ENCODE measurements around the gene KDM3B.

KDM3B gene

GRCh38 chr5:138371454-138371853 is 19.0 kb downstream of the KDM3B start:
- H3K36me3 ChIP-seq (ENCODE audit: insufficient read depth), result no peaks in the 10 kb centered on the region
- no peaks in the 10 kb centered on the region for H4K20me1 ChIP-seq (ENCODE audit: insufficient read depth)
- peaks cover 35% of the 10 kb centered on the region for H3K4me1 ChIP-seq (ENCODE audit: low read depth, poor library complexity, severe bottlenecking)
- H3K27me3 ChIP-seq (ENCODE audit: insufficient read depth, low read depth), result no peaks in the 10 kb centered on the region
- H3K9ac ChIP-seq, result no peak overlapping the region
- H3K4me3 ChIP-seq (IDR thresholded peaks at IDR 0.05; ENCODE audit: insufficient read depth, low read depth, low read length), result no peak overlapping the region
- H2AFZ ChIP-seq (ENCODE audit: low read depth), result no peak overlapping the region
- TF ChIP-seq, protein P1, sequence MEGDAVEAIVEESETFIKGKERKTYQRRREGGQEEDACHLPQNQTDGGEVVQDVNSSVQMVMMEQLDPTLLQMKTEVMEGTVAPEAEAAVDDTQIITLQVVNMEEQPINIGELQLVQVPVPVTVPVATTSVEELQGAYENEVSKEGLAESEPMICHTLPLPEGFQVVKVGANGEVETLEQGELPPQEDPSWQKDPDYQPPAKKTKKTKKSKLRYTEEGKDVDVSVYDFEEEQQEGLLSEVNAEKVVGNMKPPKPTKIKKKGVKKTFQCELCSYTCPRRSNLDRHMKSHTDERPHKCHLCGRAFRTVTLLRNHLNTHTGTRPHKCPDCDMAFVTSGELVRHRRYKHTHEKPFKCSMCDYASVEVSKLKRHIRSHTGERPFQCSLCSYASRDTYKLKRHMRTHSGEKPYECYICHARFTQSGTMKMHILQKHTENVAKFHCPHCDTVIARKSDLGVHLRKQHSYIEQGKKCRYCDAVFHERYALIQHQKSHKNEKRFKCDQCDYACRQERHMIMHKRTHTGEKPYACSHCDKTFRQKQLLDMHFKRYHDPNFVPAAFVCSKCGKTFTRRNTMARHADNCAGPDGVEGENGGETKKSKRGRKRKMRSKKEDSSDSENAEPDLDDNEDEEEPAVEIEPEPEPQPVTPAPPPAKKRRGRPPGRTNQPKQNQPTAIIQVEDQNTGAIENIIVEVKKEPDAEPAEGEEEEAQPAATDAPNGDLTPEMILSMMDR (conservative IDR thresholded peaks at IDR 0.05; ENCODE audit: low read depth, low read length), result no peak
- H3K27ac ChIP-seq, result no peak overlapping the region; the same call in 1 of the 2 replicates
- 0 out of 2 replicates have a peak overlapping the region, but pooled peaks have one; percentile 25 for H3K4me2 ChIP-seq
- peaks cover 66% of the 10 kb centered on the region for H3K79me2 ChIP-seq (ENCODE audit: insufficient read depth, low read depth)

DNA sequence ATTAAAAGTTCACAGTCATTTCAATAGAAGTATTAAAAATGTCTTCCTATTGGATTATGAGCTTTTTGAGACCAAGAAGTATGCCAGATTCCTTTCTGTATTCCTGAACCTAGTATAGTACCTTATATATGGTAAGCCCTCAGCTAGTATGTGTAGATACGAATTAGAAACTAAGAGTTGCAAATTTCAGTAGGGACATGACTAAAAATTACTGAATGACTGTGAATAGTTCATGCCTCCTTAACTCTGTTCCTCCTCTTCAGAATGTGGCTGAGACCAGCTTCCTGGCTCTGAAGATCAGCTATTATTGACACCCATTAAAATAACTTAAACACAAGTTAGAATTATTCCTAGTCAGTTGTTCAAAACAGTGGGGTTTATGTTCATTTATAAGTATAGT is 19.7 kb downstream of the KDM3B start:
- Histone ChIP-seq H3K79me2 (ENCODE audit: insufficient read depth, low read depth) (peaks cover 59% of the 10 kb centered on the region), H2AFZ (ENCODE audit: low read depth) (no peak overlapping the region)

DNA sequence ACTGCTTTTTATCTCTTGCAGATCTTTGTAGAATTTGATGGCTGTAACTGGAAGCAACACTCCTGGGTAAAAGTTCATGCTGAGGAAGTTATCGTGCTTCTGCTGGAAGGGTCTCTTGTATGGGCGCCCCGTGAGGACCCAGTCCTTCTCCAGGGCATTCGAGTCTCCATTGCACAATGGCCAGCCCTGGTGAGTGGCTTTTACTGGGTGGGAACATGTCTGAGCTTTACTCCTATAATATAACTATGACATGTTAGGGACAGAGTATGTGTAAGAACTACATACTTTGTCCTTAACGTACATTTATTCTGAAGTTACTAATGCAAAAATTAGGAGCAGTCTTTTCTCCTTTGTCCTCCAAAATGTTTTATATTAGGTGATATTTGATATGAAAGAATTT is 20.2 kb downstream of the KDM3B start:
- Histone ChIP-seq H3K4me2 (no peak overlapping the region), H3K9ac (no peak overlapping the region), H3K4me3 (IDR thresholded peaks at IDR 0.05; ENCODE audit: insufficient read depth, low read depth, low read length) (no peak overlapping the region), H3K79me2 (ENCODE audit: insufficient read depth, low read depth) (peaks cover 56% of the 10 kb centered on the region), H3K4me1 (ENCODE audit: low read depth, poor library complexity, severe bottlenecking) (peaks cover 25% of the 10 kb centered on the region), H2AFZ (ENCODE audit: low read depth) (no peak overlapping the region), H4K20me1 (ENCODE audit: insufficient read depth) (no peaks in the 10 kb centered on the region), H3K36me3 (ENCODE audit: insufficient read depth) (0 out of 2 replicates have a peak, but pooled peaks cover 4% of the 10 kb centered on the region), H3K27me3 (ENCODE audit: insufficient read depth, low read depth) (no peaks in the 10 kb centered on the region), H3K27ac (no peak overlapping the region)
- TF ChIP-seq, protein P1 (conservative IDR thresholded peaks at IDR 0.05; ENCODE audit: low read depth, low read length), result no peak

More for the DNA sequence above, 19.7 kb downstream of the KDM3B start:
- Histone ChIP-seq H3K36me3 (ENCODE audit: insufficient read depth) (0 out of 2 replicates have a peak, but pooled peaks cover under 1% of the 10 kb centered on the region), H3K4me2 (no peak overlapping the region), H3K9ac (no peak overlapping the region), H3K27me3 (ENCODE audit: insufficient read depth, low read depth) (no peaks in the 10 kb centered on the region), H4K20me1 (ENCODE audit: insufficient read depth) (no peaks in the 10 kb centered on the region), H3K4me1 (ENCODE audit: low read depth, poor library complexity, severe bottlenecking) (peaks cover 30% of the 10 kb centered on the region), H3K4me3 (IDR thresholded peaks at IDR 0.05; ENCODE audit: insufficient read depth, low read depth, low read length) (no peak overlapping the region), H3K27ac (no peak overlapping the region)
- TF ChIP-seq, protein P1 (conservative IDR thresholded peaks at IDR 0.05; ENCODE audit: low read depth, low read length), result no peak

DNA sequence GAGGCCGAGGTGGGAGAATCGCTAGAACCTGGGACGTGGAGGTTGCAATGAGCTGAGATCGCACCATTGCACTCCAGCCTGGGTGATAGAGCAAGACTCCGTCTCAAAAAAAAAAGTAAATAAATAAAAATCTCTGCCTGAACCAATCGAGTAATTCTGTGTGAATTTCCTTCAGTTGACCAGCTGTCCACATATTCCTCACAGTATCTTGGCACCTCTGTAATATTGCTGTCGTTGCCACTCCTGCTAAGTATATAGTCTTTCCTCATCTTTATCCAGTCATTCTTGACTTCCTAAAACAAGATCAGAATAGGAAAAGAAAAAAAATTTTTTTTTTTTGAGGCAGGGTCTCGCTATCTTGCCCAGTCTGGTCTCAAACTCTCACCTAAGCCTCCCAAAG is 29.9 kb downstream of the KDM3B start:
- Histone ChIP-seq H3K4me2 (no peak overlapping the region), H3K4me1 (ENCODE audit: low read depth, poor library complexity, severe bottlenecking) (no peaks in the 10 kb centered on the region), H3K36me3 (ENCODE audit: insufficient read depth) (peaks cover 8% of the 10 kb centered on the region; the same call in 1 of the 2 replicates), H4K20me1 (ENCODE audit: insufficient read depth) (no peaks in the 10 kb centered on the region; the same call in 1 of the 2 replicates), H3K4me3 (IDR thresholded peaks at IDR 0.05; ENCODE audit: insufficient read depth, low read depth, low read length) (no peak overlapping the region), H3K27ac (no peak overlapping the region), H3K79me2 (ENCODE audit: insufficient read depth, low read depth) (no peaks in the 10 kb centered on the region), H2AFZ (ENCODE audit: low read depth) (no peak overlapping the region), H3K27me3 (ENCODE audit: insufficient read depth, low read depth) (no peaks in the 10 kb centered on the region), H3K9ac (no peak overlapping the region)
- TF ChIP-seq, protein P1 (conservative IDR thresholded peaks at IDR 0.05; ENCODE audit: low read depth, low read length), result no peak

All from KMS-11 (cell line).